Esophagus muscularis mucosa (tissue), 4 donors: ENCODE data around the gene KCNQ1. TPM values are rescaled to one million over a fixed set of nuclear protein-coding genes. Genes with fewer than 3 reads are reported as not detected.

Experiments used
- DNase-seq: peaks from one replicate; pipeline ENCODE4 v3.0.0-alpha.2; 2017; ENCODE audit errors: extremely low spot score
- H3K27ac ChIP-seq, 4 donors: fragments of 200-600 bp; sonication (generic); replicated peaks in 1 of 4; 1 replicate in 3 of 4; 2 replicates in 1 of 4; pipeline ENCODE4 v1.5.1; 2016 to 2019; ENCODE audit warnings: mild to moderate bottlenecking in 1 of 4
- H3K27me3 ChIP-seq, 4 donors: fragments of 200-600 bp; sonication (generic); one replicate each; pipeline versions ENCODE4 v1.5.1 to v1.6.0; 2016 to 2019
- H3K36me3 ChIP-seq, 4 donors: fragments of 200-600 bp; sonication (generic); one replicate each; pipeline ENCODE4 v1.5.1; 2016 to 2019
- H3K4me1 ChIP-seq, 4 donors: fragments of 200-600 bp; sonication (generic); one replicate each; pipeline ENCODE4 v1.5.1; 2016 to 2019
- H3K4me3 ChIP-seq, 4 donors: fragments of 200-600 bp; sonication (generic); 1 replicate in 2 of 4; 2 replicates in 2 of 4; pipeline ENCODE4 v1.5.1; 2016 to 2019; ENCODE audit warnings: mild to moderate bottlenecking in 4 of 4, moderate library complexity in 1 of 4
- H3K9me3 ChIP-seq, 4 donors: fragments of 200-600 bp; sonication (generic); 1 replicate in 3 of 4; 2 replicates in 1 of 4; pipeline ENCODE4 v1.5.1; 2016 to 2019
- EP300 ChIP-seq: sonication (generic); formaldehyde crosslinking; IDR thresholded peaks from one replicate; pipeline ENCODE4 v1.6.1; 2017; ENCODE audit warnings: antibody characterized with exemption
- POLR2A ChIP-seq: fragments of 450-650 bp; IDR thresholded peaks from one replicate; pipeline ENCODE4 v1.6.1; 2017; ENCODE audit warnings: antibody characterized with exemption, moderate library complexity, mild to moderate bottlenecking, low read depth
- POLR2AphosphoS5 ChIP-seq, 2 donors: sonication (generic); formaldehyde crosslinking; IDR thresholded peaks; one replicate each; pipeline ENCODE4 v1.6.1; 2017; ENCODE audit warnings: antibody characterized with exemption in 2 of 2
- WGBS: methylation state at CpG from one replicate; pipeline ENCODE4 v1.1.5; 2018; 5-methylcytosine and 5-hydroxymethylcytosine counted together
- intact Hi-C: fragments of 100-400 bp; cut with DNase I; formaldehyde crosslinking; loops from one replicate; pipeline ENCODE4 v1.15.1; 2023
- total RNA-seq, 4 donors: library from RNA; depleted of rRNA; stranded (reverse); fragments of >200 nt; gene quantifications; one replicate each; pipeline versions ENCODE4 v1.1.0 to v1.2.1, GENCODE V29; 2016
- TF ChIP-seq, protein P1 (sequence below), 3 experiments: fragments of 200-600 bp in 2 of 3; fragments of 450-650 bp in 1 of 3; sonication (generic) in 2 of 3; IDR thresholded peaks; one replicate each; pipeline ENCODE4 v1.5.1; 2017 to 2019; ENCODE audit warnings: antibody characterized with exemption in 3 of 3, mild to moderate bottlenecking in 2 of 3, moderate library complexity in 1 of 3

KCNQ1 gene
- total RNA-seq, 4 donors from 2014 or later = 2.1 to 5.9 (median 4.3) TPM

DNA sequence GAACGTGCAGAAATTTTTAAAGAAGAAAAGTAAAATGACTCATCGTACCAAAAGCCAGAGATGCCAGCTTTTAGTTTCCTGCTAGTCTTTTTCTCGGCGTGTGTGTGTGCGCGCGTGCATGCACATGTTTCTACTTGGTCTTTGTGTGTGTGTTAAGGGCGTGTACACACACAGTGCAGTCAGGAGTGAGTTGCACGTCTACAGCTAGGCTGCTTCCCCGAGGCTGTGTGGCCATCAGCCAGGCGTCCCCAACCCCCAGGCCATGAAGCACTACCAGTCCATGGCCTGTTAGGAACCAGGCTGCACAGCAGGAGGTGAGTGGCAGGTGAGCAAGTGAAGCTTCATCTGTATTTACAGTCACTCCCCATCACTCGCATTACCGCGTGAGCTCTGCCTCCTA lies 36.4 kb downstream of the KCNQ1 start:
- peak overlapping the region in 1 of 4 donors; percentile 35 for H3K27ac ChIP-seq
- H3K36me3 ChIP-seq = no peaks in the 10 kb centered on the region
- WGBS = 65% methylated on average over 14 of the region's 14 CpGs
- H3K27me3 ChIP-seq = peaks cover 0 to 43% (median 0%) of the 10 kb centered on the region in 4 donors
- no peak overlapping the region for H3K4me3 ChIP-seq
- H3K9me3 ChIP-seq = peaks cover 0 to 18% (median 3%) of the 10 kb centered on the region in 4 donors
- no peak for DNase-seq
- intact Hi-C loops = no loop called here
- no peak for TF ChIP-seq POLR2AphosphoS5 (IDR thresholded peaks at IDR 0.05)
- no peak for TF ChIP-seq EP300
- TF ChIP-seq, protein P1, sequence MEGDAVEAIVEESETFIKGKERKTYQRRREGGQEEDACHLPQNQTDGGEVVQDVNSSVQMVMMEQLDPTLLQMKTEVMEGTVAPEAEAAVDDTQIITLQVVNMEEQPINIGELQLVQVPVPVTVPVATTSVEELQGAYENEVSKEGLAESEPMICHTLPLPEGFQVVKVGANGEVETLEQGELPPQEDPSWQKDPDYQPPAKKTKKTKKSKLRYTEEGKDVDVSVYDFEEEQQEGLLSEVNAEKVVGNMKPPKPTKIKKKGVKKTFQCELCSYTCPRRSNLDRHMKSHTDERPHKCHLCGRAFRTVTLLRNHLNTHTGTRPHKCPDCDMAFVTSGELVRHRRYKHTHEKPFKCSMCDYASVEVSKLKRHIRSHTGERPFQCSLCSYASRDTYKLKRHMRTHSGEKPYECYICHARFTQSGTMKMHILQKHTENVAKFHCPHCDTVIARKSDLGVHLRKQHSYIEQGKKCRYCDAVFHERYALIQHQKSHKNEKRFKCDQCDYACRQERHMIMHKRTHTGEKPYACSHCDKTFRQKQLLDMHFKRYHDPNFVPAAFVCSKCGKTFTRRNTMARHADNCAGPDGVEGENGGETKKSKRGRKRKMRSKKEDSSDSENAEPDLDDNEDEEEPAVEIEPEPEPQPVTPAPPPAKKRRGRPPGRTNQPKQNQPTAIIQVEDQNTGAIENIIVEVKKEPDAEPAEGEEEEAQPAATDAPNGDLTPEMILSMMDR (IDR thresholded peaks at IDR 0.05) = no peak
- TF ChIP-seq POLR2A = no peak
- H3K4me1 ChIP-seq = peaks cover 0 to 6% (median 0%) of the 10 kb centered on the region in 4 donors

- Histone ChIP-seq H3K27me3 (peaks cover 0 to 51% (median 0%) of the 10 kb centered on the region in 4 donors), H3K36me3 (no peaks in the 10 kb centered on the region), H3K9me3 (peaks cover 0 to 28% (median 12%) of the 10 kb centered on the region in 4 donors), H3K4me1 (peaks cover 0 to 6% (median 0%) of the 10 kb centered on the region in 4 donors), H3K27ac (no peak overlapping the region), H3K4me3 (no peak overlapping the region)
- TF ChIP-seq EP300 = no peak
- TF ChIP-seq POLR2A = no peak
- TF ChIP-seq POLR2AphosphoS5 (IDR thresholded peaks at IDR 0.05) = no peak
- intact Hi-C loops = no loop called here
- 63% methylated on average over 3 of the region's 3 CpGs for WGBS
- no peak for DNase-seq
These were observed 37.4 kb downstream of the KCNQ1 start for GRCh38 chr11:2482204-2482603.

GRCh38 chr11:2482745-2483144 lies 37.9 kb downstream of the KCNQ1 start:
- intact Hi-C loops = no loop called here
- WGBS = 61% methylated on average over 5 of the region's 5 CpGs
- H3K4me3 ChIP-seq = no peak overlapping the region
- no peak for DNase-seq
- no peaks in the 10 kb centered on the region for H3K36me3 ChIP-seq
- H3K4me1 ChIP-seq = peaks cover 0 to 4% (median 0%) of the 10 kb centered on the region in 4 donors
- TF ChIP-seq POLR2A = no peak
- H3K9me3 ChIP-seq = peaks cover 0 to 33% (median 17%) of the 10 kb centered on the region in 4 donors
- H3K27ac ChIP-seq = no peak overlapping the region
- H3K27me3 ChIP-seq = peaks cover 0 to 51% (median 0%) of the 10 kb centered on the region in 4 donors

DNA sequence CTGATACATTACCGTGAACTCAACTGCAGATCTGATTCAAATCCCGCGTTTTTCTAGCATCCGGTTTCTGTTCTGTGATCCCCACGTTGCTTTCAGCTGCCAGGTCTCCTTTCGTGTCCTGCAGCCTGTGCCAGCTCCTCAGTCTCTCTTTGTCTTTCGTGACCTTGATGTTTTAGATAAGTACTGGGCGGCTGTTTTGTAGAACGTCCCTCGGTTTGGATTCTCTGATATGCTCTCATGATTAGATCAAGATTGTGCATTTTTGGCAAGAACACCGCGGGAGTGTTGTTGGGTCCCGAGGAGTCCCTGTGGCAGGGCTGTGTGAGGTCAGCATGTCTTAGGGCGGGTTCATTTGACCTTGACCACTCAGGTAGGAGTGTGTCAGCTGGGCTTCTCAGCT lies 38.6 kb downstream of the KCNQ1 start:
- intact Hi-C loops = no loop called here
- no peak overlapping the region for H3K27ac ChIP-seq
- peaks cover 0 to 40% (median 24%) of the 10 kb centered on the region in 4 donors for H3K9me3 ChIP-seq
- H3K4me3 ChIP-seq = no peak overlapping the region
- H3K36me3 ChIP-seq = no peaks in the 10 kb centered on the region
- no peak for TF ChIP-seq POLR2AphosphoS5 (IDR thresholded peaks at IDR 0.05)
- TF ChIP-seq, protein P1 (IDR thresholded peaks at IDR 0.05) = no peak
- no peak for TF ChIP-seq EP300
- no peak for TF ChIP-seq POLR2A
- 55% methylated on average over 14 of the region's 14 CpGs for WGBS
- peaks cover 0 to 51% (median 0%) of the 10 kb centered on the region in 4 donors for H3K27me3 ChIP-seq
- H3K4me1 ChIP-seq = peaks cover 0 to 3% (median 0%) of the 10 kb centered on the region in 4 donors
- no peak for DNase-seq

DNA sequence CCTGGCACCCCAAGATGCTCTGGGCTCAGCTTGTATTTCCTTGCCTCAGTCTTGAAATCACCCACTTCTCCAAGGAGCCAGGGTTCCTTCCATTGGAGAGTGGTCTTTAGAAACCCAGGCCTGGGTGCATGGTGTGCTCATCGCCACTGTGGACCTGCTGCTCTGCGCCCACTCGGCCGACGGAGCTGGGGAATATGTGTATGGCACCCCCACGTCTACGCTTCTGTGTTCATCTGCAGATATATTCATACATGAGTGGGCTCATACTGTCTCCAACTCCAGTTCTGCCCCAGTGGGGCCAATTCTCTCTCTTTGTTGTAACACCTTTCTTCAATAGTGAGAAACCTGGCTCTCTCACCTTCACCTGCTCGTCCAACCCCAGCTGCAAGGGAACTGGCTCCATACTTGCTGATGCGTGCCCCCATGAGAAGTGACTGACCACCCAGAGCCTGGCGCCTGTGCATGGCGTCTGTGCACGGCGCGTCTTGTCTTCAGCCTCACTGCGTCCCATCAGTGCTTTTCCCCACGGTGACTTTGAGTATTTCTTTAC lies 39.8 kb downstream of the KCNQ1 start:
- WGBS = 90% methylated on average over 16 of the region's 16 CpGs
- peaks cover 0 to 3% (median 0%) of the 10 kb centered on the region in 4 donors for H3K4me1 ChIP-seq
- H3K9me3 ChIP-seq = peaks cover 0 to 47% (median 34%) of the 10 kb centered on the region in 4 donors
- H3K4me3 ChIP-seq = no peak overlapping the region
- peak; percentile 75 for DNase-seq
- intact Hi-C loops = no loop called here
- no peak overlapping the region for H3K27ac ChIP-seq
- H3K36me3 ChIP-seq = no peaks in the 10 kb centered on the region
- TF ChIP-seq EP300 = no peak
- TF ChIP-seq POLR2AphosphoS5 (IDR thresholded peaks at IDR 0.05) = no peak
- TF ChIP-seq POLR2A = no peak
- TF ChIP-seq, protein P1 (IDR thresholded peaks at IDR 0.05) = no peak
- peaks cover 0 to 40% (median 0%) of the 10 kb centered on the region in 4 donors for H3K27me3 ChIP-seq
